HG03108 (cell line): ENCODE results near the gene GALNT2.
A peak's percentile ranks its signal among the peaks of the same experiment; 100 is the strongest.

Source experiments
- ATAC-seq: cut with Tn5 transposase; IDR thresholded peaks from one replicate; pipeline ENCODE4 v1.9.1; 2021; ENCODE audit warnings: moderate library complexity; ENCODE audit not compliant: unreplicated experiment

GALNT2 gene

GRCh38 chr1:230270559-230271281, 203.7 kb downstream of the GALNT2 start:
- peak; percentile 60 for ATAC-seq

GRCh38 chr1:230271300-230272035, 204.4 kb downstream of the GALNT2 start:
- ATAC-seq: no peak

DNA sequence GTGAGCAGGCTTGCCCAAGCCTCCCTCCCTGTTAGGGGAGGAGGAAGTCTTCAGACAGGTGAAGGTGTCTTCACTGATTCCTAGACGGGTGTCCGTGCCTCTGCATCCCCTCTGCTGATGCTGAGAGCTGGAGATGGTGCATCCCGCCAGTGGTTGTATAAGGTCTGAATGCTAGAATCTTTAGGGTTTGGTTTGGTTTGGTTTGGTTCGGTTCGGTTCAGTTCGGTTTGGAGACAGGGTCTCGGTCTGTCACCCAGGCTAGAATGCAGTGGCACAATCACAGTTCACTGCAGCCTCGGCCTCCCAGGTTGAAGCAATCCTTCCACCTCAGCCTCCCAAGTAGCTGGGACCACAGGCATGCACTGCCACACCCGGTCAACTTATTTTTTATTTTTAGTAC, 205.5 kb downstream of the GALNT2 start:
- no peak for ATAC-seq

DNA sequence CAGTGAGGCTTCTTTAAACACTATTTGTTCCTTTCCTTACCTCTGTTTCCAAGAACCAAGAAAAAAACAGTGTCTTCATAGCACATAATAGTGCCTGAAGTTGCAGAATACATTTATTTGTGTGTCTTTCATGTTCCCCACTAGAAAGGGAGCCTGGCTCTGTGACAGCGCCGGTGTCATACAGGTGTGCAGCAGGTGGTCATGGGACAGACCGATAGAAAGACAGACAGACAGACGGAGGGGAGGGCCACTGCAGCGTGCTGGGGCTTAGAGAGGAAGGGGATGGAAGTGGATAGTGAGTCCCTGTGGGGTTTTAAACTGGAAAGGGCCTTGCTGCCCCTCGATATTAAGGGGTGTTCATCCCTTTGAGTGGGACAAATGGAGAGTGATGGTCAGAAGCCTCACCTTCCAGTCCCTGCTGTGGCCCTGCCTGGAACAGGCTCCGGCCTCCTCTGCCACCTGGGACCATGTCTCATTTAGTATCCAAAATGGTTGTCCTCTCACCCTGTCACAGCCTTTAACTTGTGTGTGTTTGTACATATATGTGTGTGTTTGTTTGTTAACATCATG, 206.2 kb downstream of the GALNT2 start:
- ATAC-seq: no peak

- ATAC-seq: no peak
Measured at GRCh38 chr1:230274254-230274653, 207.2 kb downstream of the GALNT2 start.

DNA sequence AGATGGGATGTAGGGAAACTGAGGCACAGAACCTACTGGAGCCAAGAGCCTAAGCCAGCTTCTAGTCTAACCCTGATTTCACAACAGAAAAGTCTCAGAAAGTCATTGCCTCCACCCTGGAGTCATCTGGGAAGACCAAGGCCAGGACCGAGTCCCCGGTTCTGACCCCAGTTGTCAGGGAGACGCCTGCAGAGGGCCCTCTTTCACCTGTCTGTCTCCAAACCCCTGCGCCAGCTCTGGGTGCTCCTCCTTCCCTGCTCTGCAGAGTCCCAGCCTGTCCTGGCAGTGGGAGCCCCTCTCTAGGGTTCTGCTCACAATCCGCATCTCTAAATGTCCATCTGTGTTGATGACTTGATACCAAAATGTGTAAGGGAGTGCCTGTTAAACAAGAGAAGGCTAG, 209.4 kb downstream of the GALNT2 start:
- no peak for ATAC-seq

DNA sequence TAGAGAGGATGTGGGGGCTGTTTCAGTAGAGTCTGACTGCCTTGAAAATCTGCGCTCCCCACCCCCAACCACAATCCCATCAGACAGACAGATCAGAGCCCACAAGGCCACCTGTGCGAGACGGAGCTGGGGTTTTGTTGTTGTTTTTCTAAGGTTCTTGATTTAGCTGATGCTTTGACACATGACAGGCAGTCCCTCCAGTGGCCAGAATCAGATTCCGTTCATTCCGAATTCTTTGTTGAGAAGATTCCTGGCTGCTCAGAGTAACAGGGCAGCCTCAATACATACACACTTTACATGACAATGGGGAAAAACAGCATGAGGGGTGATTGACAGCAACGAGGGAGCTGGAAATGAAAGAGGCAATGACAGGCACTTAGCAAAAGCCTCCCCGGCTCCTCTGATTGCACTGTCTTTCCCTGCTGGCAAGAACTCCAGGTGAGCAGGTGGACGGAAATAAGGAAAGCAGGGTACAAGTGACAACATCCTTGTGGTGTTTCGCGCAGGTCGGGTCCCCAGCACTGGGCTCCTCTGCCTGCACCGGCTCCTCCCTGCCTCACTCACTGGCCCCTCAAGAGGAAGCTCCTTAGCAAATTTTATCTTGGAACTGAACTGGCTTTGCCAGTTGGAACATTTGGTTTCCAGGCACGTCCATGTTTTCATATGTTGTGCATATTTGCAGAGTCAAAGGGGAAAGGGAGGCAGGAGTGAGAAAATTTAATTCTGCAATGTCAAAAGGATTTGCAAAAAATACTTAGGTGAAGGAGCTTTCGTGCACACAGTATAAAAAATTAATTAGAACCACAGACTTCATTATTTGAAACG, 210.4 kb downstream of the GALNT2 start:
- peak; percentile 36 for ATAC-seq

GRCh38 chr1:230278376-230278775, 211.3 kb downstream of the GALNT2 start:
- no peak for ATAC-seq

DNA sequence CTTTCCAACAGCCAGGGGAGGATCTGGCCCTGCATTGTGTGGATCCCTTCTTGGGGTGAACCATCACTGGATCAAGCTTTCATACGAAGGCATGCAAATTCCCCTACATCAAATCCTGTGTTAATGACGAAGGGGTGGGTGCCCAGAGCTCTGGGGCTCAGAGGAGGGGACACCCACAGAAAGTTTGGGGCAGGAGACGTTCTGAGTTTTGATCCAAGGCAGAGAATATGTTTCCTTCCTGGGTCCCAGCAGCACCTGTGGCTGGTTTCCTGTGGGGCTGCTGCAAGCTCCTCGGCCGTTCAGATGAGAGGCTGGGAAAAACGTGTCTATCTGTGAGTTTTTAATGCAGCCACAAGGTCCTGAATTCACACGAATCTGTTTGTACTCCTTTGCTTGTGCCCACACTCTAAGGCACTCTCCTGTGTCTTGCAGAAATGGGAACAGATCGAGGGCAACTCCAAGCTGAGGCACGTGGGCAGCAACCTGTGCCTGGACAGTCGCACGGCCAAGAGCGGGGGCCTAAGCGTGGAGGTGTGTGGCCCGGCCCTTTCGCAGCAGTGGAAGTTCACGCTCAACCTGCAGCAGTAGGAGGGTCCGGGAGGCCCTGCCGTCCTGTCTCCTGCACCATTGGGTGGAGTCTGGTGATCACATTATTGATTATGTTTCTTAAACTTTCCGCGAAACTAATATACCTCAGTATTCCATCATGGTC, 212.0 kb downstream of the GALNT2 start:
- no peak for ATAC-seq

- ATAC-seq: no peak
Measured at GRCh38 chr1:230279583-230279945, 212.5 kb downstream of the GALNT2 start.

DNA sequence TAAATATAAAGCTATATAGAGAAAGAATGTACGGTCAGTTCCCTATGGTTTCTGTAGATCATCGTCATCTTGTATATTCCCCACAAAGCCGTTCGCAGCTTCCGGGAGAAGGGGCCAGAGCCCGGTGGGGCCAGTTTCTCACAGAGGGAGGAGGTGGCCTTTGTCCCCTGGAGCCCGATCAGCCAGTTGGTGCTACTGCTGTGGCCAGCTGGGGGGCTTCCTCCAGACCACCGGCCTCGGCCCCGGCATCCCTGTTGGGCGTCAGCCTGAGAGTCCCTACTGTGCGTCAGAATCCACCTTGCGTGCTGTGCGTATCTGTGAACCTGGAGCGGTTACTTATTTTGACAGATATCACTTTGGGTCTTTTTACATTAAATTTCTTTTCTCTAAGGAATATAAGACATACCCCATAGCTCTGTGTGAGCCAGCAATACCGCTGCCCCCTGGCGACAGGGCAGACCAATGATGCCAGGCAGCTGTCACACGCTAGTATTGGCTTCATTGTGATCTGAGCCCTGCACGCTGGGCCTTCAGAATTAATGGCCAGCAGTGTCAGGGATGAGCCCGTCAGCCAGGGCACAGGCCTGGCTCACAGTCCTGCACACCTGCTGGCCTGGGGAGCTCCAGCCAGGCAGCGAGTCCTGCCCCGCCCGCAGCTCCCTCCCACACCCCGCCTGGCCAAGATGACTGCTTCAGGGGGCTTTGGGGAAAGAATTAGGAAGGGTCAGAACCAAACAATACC, 213.2 kb downstream of the GALNT2 start:
- ATAC-seq: no peak

GRCh38 chr1:230280906-230281413, 213.9 kb downstream of the GALNT2 start:
- no peak for ATAC-seq

DNA sequence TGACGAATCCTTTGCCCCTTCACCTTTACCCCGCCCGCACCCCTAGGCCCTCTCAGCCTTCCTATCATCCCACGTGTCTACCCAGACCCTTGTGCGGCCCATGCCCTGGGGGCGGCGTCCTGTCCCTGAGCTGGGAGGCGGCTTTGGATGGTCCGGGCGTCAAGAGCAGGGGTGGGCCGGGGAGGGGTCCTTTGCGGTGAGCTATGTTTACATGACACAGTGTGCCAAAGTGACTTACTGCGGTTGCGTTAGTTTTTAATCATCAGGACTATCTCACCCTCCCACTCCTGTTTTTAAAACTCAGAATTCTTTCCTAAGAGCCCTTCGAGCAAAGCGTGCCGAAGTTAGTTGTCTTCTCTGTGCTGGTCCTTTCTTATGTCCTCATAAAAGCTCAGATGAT, 214.5 kb downstream of the GALNT2 start:
- no peak for ATAC-seq

DNA sequence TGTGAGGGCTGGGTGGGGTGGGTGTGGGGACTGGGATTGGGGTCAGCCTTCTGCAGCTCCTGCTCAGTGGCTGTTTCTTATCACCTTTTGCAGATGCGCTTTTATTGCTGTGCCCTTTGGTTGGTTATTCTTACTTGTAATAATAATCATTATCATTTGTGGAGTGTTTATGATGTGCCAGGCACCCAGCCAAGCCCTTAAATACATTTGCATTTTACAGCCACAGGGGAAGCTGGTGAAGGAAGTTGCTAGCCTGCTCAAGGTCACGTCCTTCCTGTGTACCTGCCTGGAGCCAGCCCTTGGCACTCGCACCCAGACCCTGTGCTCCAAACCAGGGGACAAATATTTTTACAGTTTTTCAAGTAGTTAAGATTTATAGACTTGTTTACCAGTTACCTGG, 215.1 kb downstream of the GALNT2 start:
- peak; percentile 75 for ATAC-seq

DNA sequence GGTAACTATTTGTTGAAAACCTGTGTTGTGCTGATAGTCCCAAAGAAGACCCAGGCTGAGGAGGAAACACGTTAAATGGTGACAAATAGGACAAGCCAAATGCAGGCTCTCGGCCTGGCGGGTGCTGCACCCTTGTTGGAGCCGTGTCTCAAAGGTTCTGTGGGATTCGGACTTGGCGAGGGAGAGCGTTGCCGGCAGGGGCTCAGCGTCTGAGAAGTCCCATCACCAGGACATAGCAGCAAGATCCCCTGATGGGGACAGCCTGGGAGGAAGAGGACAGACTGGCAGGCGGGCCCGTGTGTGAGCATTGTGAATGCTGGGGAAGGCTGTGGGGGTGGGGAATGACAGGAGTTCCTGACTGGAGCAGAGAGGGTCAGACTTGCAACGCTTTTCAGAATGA, 216.6 kb downstream of the GALNT2 start:
- no peak for ATAC-seq

DNA sequence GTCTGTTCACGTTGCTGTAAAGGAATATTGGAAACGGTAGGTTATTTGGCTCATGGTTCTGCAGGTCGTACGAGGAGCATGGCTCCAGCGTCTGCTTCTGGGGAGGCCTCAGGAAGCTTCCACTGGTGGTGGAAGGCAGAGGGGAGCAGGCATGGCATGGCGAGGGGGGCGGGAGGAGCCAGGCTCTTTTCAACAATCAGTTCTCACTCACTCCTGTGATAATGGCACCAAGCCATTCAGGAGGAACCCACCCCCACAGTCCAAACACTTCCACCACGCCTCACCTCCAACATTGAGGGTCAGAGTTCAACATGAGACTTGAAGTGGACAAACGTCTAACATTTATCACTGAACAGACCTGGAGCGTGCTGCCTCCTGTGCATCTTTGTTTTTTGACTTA, 217.9 kb downstream of the GALNT2 start:
- no peak for ATAC-seq

DNA sequence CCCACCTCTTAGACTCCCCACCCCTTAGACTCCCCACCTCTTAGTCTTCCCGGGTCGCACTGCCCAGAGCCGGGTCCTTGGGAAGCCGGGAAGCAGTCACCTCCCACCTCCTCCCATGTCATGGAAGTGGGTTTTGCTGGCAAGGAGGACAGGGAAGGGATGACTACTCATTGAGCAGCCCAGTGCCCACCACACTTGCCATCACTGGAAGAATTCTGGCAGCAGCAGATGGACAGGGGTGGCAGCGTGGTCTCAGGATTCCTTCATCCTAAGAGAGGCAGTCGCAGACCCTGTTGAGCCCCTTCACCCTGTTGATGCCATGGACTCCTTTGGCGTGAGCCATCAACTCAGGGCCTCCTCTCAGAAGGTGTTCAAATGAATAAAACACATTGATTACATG, 218.3 kb downstream of the GALNT2 start:
- no peak for ATAC-seq

DNA sequence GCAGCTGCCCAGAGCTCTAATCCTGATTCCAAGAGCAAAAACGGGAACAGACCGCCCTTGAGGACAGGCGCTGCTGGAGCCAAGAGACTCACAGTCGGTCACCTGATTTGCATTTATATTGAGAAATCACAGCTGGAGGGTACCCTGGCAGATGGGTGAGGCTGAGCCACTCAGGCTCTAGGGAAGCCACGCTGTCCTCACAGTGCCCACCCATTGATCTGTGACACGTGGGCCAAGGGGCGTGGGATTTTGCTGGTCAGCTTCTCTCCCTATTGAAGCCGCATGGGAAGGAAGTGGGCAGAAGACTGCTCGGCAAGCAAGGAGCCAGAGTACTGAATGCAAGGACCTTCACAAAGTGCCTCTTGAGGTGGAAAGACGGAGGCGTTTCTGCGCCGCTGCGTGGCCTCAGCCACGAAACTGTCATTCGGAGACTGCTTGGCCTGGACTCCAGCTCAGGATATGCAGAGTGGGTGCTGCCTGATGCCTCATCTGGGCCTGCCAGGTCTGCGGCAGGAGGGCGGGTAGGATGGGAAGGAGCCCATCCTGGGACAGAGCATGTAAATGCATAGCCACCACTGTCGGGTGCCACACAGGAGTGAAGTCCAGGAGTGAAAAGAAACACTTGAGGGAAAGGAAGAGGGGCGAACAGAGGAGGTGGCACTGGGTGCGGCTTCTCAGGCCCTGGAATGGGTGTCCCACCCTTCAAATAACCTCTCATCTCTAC, 219.3 kb downstream of the GALNT2 start:
- ATAC-seq: no peak

DNA sequence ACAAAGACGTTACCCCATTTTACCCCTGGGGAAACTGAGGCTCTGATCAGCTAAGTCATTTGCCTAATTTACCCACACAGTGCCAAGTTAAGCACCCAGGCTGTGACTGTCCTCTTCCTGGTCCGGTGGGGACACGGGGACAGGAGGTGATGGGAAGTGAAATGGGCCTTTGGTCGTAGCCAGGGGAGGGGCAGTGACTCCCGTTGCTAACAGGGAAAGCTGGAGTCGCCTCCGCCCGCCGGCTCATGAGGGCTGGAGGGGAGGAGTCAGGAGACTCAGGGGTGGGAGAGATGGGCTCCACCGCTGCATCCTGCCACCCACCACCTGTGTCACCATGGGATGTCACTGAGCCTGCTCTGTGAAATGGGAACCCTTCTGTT, 219.8 kb downstream of the GALNT2 start:
- no peak for ATAC-seq
